Right kidney (tissue), 1 donor: ENCODE measurements around the gene LCLAT1.
A peak's percentile ranks its signal among the peaks of the same experiment; 100 is the strongest.

Experiments used
- DNase-seq: peaks from one replicate; pipeline ENCODE4 v3.0.0-alpha.2; 2016

LCLAT1 gene

GRCh38 chr2:30677231-30677630 is 230.2 kb downstream of the LCLAT1 start:
- DNase-seq: no peak

- no peak for DNase-seq
These were observed 230.9 kb downstream of the LCLAT1 start for GRCh38 chr2:30677861-30678385.

- no peak for DNase-seq
These were observed 231.5 kb downstream of the LCLAT1 start for GRCh38 chr2:30678410-30679137.

- no peak for DNase-seq
These were observed 232.5 kb downstream of the LCLAT1 start for GRCh38 chr2:30679426-30680088.

GRCh38 chr2:30680121-30680520 is 233.1 kb downstream of the LCLAT1 start:
- DNase-seq: no peak

GRCh38 chr2:30681022-30681421 is 234.0 kb downstream of the LCLAT1 start:
- DNase-seq: no peak

GRCh38 chr2:30683236-30683956 is 236.3 kb downstream of the LCLAT1 start:
- no peak for DNase-seq

- DNase-seq: no peak
These were observed 237.0 kb downstream of the LCLAT1 start for GRCh38 chr2:30684026-30684425.

GRCh38 chr2:30684516-30684915 is 237.5 kb downstream of the LCLAT1 start:
- DNase-seq: no peak

- no peak for DNase-seq
These were observed 237.9 kb downstream of the LCLAT1 start for GRCh38 chr2:30684996-30685395.

- DNase-seq: no peak
These were observed 239.0 kb downstream of the LCLAT1 start for GRCh38 chr2:30686000-30686399.

- DNase-seq: no peak
These were observed 239.6 kb downstream of the LCLAT1 start for GRCh38 chr2:30686669-30687068.

GRCh38 chr2:30688956-30689401 is 241.9 kb downstream of the LCLAT1 start:
- peak; percentile 21 for DNase-seq

GRCh38 chr2:30689496-30690125 is 242.6 kb downstream of the LCLAT1 start:
- DNase-seq: no peak

- no peak for DNase-seq
These were observed 243.1 kb downstream of the LCLAT1 start for GRCh38 chr2:30690126-30690561.

GRCh38 chr2:30691091-30691947 is 244.3 kb downstream of the LCLAT1 start:
- DNase-seq: no peak

GRCh38 chr2:30691948-30692828 is 245.1 kb downstream of the LCLAT1 start:
- DNase-seq: no peak

- DNase-seq: no peak
These were observed 245.8 kb downstream of the LCLAT1 start for GRCh38 chr2:30692829-30693275.
